ENCODE results near the gene CCDC106.
A peak's percentile ranks its signal among the peaks of the same experiment; 100 is the strongest.

CCDC106 gene

DNA sequence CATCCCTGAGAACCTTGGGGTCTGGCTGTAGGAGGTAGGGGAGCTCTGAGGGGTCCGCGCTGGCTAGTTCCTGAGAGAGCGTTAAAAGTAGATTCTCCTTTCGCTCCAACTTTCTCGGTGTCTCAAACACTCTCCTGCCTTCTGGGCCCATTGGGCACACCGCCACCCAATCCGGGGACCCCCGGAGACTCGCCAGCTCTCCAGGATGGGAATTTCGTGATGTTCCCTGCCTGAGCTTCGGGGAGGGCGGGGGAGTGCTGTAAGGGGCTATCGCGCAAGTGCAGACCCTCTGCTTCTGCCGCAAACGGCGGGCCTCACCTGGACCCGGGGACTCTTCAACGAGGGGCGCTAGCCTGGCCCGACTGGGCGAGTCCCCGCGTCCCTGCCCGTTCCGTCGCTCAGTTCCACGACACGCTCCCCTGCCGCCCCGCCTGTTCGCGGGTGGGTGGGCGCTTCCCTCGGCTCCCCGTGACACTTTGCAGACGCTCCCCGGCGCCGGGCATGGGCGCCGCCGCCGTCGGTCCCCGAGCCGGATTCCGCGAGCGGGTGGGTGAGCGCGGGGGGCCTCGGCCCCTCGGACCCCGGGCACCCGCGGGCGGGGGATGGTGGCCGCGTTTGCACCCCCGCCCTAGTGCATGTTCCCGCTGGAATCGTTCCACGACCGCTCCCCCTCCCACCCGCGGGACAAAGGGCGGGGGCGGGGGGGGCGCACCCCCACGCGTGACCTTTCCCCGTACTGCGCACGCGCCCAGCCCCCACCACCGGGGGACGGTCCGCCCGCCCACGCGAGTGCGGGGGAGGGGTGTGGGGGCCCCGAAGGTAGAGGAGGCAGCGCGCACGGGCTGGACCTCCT lies at the start of gene CCDC106:
TSS of gene CCDC106 (plus strand) at position 481 of the 853 bp plus-strand sequence. CDS start 835 bp downstream, outside the sequence.
- DNase-seq: peak; percentile 61 to 72

DNA sequence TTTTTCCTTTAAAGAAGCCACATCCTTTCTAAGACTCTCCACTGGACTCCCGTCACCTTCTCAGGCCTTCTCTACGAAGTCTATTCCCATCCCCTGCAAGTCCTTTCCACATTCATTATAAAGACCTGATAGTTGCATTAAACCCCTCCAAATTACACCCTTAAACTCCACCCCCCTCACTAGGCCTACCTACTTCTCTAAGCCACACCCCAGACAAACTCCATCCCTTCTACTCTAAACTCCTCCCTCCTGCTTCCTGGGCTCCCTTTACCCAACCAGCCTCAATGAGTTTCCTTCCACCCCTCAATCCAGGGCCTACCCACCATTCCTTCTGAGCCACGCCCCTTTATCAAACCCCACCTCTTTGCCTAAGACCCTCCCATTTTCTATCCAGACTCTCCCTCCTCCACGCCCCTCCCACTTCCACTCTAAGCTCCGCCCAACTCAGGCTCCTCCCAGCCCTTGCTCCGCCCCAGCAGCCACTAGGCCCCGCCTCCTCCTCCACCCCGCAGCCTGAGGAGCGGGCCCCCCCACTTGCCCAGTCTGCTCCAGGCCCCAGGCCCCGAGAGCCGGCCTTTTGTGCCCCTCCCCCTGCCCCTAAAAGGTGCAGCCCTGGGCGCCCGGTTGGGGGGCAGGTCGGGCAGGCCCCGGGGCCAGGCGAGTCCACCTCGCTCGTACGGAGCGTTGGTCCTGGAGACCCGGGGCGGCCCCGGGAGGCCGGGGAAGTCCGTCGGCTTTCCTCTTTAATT lies 49.1 kb upstream of the CCDC106 start:
- DNase-seq: peak; percentile 98

DNA sequence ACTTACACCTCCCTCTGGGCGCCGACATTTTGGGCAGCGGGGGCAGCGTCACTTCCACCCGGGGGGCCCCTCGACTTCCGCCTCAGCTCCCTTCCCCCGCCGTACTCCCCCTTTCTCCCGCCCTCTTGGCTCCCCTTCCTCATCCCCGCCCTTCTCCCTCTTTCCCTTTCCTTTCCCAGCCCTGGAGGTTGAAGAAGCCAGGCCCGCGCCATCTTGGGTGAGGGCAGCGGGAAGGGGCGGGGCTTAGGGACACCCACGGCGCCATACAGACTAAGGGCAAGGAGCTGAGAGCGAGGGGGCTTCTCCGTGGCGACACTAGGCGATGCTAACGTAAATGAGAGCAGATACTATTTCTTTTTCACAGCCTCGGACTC lies 48.6 kb upstream of the CCDC106 start, which contains the start of gene FIZ1:
TSS of gene FIZ1 (minus strand) at position 50 of the 374 bp plus-strand sequence. CDS start 1,652 bp downstream, outside the sequence.
- DNase-seq: peak; percentile 97 to 99

DNA sequence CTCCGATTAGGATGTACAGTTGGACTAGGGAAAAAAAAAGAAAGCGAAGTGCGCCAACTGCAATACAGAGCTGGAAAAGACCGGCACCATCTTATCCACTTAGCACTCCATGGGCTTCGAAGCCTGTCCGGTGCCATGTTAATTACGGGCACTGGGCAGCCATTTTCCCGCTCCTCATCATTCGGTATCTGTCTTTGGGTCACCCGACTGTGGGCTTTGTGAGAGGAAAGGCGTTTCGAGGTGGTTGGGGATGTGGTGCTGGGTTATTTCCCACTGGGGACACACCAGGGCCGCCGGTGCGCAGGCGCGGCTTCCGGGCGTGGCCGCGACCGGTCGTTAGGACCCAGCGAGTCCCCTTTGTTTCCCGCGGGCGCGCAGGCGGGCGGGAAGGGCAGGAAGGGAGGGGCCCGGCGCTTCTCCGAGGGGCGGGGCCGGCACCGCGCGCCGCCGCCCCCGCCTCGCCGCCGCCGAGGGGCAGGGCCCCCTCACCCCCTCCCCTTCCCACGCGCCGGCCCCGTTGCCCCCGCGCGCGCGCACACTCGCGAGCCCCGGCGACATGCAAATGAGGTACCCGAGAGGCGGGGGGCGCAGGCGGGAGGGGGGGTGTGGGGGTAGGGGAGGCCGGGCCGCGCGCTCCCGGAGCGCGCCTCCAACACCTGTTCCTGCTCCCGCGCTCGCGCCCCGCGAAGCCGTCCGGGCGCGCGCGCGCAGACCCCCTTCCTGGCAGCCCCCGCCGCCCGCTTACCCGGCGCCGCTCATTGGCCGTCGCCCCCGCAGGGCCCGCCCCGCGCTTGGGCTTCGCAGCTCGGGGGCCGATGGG lies 48.0 kb upstream of the CCDC106 start, which contains the start of gene ZNF524:
TSS of gene ZNF524 (plus strand) at position 447 of the 820 bp plus-strand sequence. CDS start 1,825 bp downstream, outside the sequence.
- peak; percentile 89 to 92 for DNase-seq

DNA sequence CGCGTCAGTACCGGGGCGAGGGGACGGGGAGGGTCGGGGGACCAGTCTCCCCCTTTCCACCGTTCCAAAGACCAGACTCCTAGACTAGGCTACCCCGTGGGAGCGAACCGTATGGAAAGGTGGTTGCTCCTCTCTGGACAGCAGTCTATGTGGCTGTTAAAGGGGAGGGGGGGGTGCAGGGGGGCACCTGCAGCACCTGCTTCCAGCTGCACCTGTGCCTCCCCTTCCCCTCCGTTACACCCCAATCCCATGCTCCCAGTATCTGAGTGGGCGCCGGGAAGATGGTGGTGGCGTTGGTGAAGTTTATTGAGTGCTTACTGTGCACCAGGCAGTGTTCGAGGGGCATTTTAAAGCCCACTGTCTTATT lies 47.4 kb upstream of the CCDC106 start:
- DNase-seq: no peak

DNA sequence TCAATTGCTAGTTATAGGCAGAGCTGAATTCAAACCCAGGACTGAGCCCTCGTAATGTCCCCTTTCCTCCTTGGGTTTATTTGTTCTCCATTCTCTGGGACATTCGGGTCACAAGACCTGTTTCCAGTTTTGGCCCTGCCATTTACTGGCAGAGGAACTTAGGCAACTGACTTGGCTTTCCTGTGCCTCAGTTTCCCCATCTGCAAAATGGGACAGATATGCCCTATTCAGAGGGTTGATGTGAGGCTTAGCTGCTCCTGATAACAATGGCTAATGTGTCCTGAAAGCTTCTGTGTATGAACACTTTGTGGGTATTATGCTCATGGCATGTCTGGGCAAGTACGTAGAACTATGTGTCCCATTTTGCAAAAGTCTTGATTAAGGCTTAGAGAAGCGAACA lies 46.9 kb upstream of the CCDC106 start:
- DNase-seq: no peak

DNA sequence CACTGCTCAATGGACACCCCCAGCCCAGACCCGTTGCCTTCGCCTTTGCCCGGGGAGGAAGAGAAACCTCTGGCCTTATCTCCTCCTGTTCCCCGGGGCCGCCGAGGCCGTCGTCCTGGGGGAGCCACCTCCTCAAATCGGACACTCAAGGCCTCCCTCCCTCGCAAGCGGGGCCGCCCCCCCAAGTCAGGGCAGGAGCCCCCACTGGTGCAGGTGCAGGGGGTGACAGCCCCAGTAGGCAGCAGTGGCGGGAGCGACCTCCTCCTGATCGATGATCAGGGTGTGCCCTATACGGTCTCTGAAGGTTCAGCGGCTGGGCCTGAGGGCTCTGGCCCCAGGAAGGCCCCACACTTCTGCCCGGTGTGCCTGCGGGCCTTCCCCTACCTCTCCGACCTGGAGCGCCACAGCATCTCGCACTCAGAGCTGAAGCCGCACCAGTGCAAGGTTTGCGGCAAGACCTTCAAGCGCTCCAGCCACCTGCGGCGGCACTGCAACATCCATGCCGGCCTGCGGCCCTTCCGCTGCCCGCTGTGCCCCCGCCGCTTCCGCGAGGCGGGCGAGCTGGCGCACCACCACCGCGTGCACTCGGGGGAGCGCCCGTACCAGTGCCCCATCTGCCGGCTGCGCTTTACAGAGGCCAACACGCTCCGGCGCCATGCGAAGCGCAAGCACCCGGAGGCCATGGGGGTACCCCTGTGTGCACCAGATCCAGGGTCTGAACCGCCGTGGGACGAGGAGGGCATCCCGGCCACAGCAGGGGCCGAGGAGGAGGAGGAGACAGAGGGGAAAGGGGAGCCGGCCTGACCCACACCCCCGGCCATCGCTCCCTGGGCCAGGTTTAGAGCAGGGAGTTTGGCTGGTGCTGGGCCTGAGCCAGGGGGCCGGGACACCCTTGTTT lies 45.7 kb upstream of the CCDC106 start:
- DNase-seq: no peak

DNA sequence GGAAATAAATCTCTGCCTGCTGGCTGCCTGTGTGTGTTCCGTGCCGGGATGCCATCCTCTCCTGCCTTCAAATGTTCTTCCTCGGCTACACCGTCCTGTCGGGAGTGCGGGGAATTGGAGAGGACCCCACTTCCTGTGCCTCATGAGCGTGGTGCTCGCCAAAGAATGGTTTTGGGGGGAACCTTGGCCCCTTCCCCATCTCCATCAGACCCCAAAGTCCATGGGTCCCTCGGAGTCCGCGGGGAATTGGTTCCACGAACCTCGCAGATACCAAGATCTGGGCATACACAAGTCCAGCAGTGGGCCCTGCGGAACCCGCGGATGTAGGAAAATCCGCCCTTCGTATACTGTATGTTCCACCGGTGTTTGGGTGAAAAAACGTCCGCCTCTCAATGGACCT lies 44.9 kb upstream of the CCDC106 start:
- DNase-seq: no peak

DNA sequence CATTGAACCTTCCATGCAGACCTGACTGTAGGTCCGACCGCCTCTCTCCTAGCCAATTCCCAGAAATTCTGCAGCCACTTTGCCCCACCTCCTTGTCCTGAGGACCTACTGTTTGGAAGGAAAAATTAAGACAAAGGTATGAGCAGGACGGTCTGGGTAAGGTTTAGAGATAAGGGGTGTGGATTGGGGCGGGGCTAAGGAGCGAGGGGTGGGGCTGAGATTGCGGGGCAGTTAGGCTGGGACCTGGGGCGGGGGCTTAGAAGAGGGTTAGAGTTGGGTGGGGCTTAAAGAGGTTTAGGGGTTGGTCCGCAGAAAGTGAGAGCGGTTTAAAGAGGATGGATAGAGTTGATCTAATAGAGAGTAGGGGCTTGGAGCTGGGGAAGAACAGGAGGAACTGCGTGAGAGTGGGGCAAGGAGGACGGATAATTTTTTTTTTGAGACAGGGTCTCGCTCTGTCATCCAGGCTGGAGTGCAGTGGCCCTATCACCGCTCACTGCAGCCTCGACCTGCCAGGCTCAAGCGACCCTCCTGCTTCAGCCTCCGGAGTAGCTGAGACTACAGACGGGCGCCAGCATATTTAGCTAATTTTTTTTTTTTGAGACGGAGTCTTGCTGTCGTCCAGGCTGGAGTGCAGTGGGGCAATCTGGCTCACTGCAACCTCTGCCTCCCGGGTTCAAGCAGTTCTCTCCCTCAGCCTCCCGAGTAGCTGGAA lies 44.3 kb upstream of the CCDC106 start:
- DNase-seq: no peak

DNA sequence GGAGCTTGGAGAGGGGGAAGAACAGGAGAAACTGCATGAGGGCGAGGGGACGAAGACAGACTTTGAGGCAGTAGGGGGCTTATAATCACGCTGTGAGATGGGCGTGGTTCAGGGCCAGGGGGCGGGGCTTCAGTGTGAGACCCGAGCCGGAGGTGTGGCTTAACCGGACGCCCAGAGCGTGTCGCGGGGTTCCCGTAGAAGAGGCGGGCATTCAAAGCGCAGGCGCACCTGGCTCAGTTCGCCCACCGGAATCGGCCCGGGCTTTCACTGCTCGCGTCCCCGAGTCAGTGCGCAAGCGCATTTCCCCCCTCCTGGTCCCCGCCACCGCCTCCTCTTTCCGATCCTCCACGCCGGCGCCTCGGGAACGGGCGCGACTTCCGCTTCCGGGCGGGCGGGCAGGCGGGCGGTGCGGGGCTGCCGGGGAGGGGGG lies 42.8 kb upstream of the CCDC106 start:
- peak; percentile 98 to 99 for DNase-seq

DNA sequence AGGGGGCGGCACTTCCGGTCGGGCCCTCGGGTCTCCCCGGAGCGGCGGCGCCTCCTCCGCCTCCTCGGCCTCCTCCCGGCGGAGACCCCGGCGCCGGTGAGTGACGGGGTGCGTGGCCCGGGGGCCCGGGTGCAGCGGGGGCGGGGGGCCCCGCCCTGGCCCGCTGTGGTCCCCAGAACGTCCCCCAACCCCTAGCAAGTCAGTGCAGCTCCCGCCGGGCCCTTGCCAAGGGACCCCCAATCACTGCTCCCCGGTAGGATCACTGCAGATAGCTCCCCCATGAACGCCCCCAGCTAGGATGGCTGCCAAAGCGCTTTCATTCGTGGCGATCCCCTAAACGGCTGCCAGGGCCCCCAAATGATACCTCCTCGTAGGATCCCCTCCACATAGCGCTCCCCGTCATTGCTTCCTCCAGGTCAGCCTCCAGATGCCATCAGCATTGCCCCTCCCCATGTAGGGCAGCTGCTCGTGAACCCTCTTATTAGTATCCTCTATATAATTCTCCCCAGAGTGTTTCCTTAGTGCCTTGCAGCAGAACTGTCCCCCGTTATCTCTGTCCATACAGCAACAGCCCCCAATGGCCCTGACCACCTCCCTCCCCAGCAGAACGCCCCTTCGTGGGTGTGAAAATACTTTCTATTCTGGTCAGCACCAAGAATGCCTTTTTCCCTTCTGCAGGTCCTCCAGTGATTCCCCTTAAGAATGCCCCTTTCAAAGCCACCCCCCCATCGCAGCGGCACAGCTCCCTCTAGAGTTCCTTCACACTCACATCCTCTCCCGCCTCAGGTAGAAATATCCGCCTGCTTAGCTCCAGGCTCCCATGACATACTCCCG lies 42.2 kb upstream of the CCDC106 start, which contains the start of gene ZNF865:
TSS of gene ZNF865 (plus strand) at position 11 of the 834 bp plus-strand sequence. CDS start 7,972 bp downstream, outside the sequence.
- peak; percentile 82 for DNase-seq

DNA sequence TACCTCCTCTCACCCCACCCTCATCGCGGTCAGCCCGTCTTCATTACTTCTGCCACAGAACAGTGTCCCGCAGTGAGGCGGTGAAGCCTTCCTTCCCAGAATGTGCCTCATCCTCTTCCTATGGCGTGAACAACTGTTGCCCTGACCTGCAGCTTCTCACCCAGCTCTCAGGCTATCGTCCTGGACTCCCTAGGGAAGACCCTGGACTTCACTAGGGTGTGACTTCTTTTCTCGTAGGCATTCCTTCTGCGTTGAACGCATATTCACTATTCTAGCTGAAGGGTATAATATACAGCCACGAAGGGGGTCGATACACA lies 41.6 kb upstream of the CCDC106 start:
- no peak for DNase-seq

DNA sequence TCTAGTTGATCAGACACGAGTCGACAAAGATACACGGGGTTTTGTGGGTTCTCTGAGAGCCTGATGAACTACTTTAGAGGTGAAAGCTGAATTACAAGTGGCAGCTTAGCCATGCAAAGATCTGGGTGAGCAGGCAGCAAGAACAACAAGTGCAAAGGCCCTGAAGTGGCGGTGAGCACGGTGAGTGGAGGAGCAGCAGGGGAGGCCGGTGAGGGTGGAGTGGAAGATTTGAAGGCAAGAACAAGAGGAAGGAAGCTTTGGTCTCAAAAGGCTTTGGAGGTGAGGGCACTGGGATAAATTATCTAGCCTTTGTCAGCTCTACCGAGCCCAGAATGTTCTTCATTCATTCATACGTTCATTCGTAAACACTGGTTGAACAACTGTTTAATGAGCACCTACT lies 41.2 kb upstream of the CCDC106 start:
- no peak for DNase-seq

DNA sequence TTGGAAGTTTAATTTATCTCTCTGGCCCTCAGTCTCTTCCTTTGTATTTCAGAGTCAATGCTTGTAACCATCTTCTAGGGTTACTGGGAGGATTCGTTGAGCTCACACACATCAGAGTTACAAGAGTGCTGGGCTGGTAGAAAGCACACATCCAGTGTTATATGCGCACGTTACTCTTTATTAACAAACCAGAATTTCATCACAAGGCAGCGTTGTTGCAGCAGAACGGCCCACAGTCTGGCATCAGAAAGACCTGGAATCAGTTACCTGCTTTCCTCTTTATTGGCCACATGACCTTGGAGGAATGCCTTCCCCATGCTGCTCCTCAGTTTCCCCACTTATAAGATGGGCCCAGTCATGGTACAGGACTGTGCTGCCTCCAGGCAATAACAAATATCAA lies 38.7 kb upstream of the CCDC106 start:
- DNase-seq: no peak

DNA sequence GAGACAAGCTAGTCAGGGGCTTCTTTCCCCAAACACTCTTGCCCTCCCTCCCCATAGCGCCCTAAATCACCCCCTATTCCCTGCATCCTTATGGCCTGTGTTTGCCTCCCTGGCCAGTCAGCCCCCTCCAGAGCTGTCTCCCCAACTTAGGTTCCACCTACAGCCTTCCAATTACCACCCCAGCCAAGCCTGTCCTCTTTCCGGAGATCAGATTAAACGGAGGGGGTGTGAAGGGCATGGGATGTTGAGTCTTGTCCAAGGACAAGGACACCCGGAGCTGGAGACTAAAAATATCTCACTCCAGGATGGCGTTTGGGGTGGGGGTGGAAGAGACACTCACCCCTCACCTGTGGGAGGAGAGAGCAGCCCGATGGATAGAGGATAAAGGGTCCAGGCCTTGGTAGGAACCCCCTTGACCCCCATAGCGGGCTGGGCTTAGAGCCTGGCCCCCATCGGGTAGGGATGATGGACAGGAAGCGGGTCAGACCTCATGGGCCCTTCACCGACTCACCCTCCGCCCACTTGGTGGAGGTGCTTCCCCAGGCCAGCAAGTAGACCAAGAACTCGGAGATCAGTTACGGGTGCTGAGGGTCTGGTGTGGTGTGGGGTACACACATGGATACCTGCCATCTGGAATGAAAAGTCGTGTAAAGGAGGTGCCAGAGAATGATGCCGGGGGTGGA lies 36.6 kb upstream of the CCDC106 start:
- no peak for DNase-seq

DNA sequence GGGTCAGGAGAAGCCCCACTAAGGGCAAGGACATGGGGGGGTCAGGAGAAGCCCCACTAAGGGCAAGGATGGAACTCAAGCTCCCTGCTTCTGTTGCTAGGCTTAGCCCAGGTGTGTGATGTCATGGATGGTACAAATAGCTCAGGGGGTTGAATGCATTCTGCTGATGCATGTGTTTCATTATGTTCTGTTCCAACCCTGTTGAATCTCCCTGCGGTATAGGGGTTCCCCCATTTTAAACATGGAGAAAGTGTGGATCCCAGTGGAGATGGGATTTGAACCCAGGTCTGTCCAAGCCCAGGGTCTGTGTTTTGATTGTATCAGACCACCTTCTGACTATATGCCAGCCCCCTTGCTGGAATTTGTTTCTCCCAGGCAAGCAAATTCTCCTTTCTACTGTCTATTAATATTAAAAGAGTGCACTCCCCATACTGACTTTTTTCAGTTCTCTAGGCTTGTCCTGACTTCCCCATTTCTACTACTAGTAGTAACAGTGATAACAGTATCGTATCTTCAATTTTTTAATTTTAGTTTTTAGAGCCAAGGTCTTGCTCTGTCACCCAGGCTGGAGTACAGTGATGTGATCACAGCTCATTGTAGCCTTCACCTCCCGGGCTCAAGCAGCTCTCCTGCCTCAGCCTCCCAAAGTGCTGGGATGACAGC lies 35.9 kb upstream of the CCDC106 start:
- no peak for DNase-seq

DNA sequence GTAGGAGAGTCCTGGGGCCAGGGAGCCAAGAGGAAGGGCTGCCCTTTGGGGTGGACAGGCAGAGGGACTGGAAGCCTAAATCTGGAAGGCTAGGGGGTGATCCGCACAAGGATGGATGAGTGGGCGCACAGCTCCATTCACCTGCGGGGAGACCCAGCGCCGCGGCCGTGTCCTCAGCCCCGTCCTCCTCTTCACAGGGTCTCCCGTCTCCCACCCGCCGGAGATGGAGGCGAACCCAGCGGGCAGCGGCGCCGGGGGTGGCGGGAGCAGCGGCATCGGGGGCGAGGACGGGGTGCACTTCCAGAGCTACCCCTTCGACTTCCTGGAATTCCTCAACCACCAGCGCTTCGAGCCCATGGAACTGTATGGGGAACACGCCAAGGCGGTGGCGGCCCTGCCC lies 34.6 kb upstream of the CCDC106 start:
- no peak for DNase-seq

DNA sequence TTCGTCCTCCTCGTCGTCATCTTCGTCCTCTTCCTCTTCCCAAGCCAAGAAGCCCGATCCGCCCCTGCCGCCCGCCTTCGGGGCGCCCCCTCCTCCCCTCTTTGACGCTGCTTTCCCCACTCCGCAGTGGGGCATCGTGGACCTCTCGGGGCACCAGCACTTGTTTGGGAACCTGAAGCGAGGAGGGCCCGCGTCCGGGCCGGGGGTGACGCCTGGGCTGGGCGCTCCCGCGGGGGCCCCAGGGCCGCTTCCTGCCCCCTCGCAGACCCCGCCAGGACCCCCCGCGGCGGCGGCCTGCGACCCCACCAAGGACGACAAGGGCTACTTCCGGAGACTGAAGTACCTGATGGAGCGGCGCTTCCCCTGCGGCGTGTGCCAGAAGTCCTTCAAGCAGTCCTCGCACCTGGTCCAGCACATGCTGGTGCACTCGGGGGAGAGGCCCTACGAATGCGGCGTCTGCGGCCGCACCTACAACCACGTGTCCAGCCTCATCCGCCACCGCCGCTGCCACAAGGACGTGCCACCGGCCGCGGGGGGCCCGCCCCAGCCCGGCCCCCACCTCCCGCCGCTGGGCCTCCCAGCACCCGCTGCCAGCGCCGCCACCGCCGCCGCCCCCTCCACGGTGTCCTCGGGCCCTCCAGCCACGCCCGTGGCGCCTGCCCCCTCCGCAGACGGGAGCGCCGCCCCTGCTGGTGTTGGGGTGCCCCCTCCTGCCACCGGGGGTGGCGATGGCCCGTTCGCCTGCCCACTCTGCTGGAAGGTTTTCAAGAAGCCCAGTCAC lies 33.9 kb upstream of the CCDC106 start:
- no peak for DNase-seq

Measured in activated T-cell treated with anti-CD3 and anti-CD28 coated beads, Interleukin-2, amount 50 U/mL, for 48 hours (primary cell).